HG03159 (cell line): Measurements from ENCODE around the gene PLCG1.
"Not testable (repeated sequence)": the region's sequence is repeated elsewhere in the genome, so short reads cannot be mapped to it uniquely, and the experiment has no call there.

Source experiments
- ATAC-seq: cut with Tn5 transposase; IDR thresholded peaks from one replicate; pipeline ENCODE4 v1.9.1; 2021; ENCODE audit warnings: mild to moderate bottlenecking, moderate library complexity; ENCODE audit not compliant: unreplicated experiment

The PLCG1 gene

GRCh38 chr20:41136680-41137613 lies at the start of gene PLCG1:
Gene PLCG1, plus strand, starts transcription at chr20:41137543. Its CDS starts 99 bp downstream, at chr20:41137642.
- peak; percentile 59 for ATAC-seq

- no peak for ATAC-seq
Observed at GRCh38 chr20:41087777-41088176, 49.6 kb upstream of the PLCG1 start.

DNA sequence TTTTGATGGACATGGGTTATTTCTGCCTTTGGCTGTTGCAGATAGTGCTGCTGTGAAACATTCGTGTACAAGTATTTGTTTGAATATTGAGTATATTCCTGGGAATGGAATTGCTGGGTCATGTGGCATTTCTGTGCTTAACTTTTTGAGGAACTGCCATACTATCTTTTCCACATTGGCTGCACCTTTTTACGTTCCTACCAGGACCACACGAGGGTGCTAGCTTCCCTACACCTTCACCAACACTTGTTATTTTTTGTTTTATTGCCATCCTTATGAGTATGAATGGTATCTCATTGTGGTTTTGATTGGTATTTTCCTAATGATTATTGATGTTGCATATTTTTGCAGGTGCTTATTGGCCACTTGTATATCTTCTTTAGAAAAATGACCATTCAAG lies 47.8 kb upstream of the PLCG1 start:
- no peak for ATAC-seq

GRCh38 chr20:41091927-41092326 lies 45.4 kb upstream of the PLCG1 start:
- no peak for ATAC-seq

GRCh38 chr20:41094353-41095055 lies 42.8 kb upstream of the PLCG1 start:
- no peak for ATAC-seq

DNA sequence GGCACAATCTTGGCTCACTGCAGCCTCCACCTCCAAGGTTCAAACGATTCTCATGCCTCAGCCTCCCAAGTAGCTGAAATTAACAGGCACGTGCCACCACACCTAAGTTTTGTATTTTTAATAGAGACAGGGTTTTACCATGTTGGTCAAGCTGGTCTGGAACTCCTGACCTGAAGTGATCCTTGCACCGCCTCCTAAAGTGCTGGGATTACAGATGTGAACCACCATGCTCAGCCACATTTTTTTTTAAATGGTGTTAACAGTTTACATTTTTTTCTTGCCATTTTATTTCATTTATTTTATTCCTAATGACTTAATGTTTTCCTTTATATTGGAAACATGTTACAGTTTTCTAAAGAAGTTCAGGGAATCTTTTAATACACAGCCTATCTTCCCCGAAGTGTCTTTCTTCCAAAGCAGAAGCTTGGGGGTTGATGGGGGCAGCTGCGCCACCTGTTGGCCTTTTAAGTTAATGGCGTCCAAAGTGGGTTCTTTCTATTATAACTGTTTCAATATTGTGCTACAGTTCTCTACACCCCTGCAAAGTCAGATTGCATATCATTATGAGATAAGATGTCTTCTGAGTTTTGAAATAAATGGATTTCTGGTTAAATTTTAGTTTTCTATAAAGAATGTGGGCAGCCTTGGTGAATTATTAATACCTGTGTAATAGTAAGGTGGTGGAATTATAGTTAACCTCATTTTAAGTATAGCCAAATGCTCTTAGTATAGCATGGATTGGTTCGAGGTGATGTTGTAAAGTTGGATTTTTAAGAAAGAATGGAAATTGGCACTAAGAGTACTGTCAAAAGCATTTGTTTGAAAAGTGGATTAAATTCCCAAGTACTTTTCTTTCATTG lies 42.0 kb upstream of the PLCG1 start:
- no peak for ATAC-seq

- no peak for ATAC-seq
Observed at GRCh38 chr20:41098703-41099250, 38.6 kb upstream of the PLCG1 start.

DNA sequence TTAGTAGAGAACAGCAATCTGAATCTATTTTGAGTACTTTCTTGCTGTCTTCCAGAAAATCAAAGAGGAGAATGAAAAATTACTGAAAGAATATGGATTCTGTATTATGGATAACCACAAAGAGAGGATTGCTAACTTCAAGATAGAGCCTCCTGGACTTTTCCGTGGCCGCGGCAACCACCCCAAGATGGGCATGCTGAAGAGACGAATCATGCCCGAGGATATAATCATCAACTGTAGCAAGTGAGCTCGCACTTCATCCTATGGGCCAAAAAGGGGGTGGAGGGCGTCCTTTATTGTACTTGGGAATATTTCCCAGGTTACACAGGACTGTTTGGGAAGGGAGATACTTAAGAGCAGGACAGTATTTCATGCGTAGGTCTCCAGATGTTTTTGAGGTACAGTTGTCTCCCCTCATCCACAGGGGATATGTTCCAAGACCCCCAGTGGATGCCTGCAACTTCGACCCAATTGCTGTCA lies 37.3 kb upstream of the PLCG1 start:
- no peak for ATAC-seq

GRCh38 chr20:41101660-41102059 lies 35.7 kb upstream of the PLCG1 start:
- ATAC-seq, result no peak

GRCh38 chr20:41108531-41108930 lies 28.8 kb upstream of the PLCG1 start:
- no peak for ATAC-seq

DNA sequence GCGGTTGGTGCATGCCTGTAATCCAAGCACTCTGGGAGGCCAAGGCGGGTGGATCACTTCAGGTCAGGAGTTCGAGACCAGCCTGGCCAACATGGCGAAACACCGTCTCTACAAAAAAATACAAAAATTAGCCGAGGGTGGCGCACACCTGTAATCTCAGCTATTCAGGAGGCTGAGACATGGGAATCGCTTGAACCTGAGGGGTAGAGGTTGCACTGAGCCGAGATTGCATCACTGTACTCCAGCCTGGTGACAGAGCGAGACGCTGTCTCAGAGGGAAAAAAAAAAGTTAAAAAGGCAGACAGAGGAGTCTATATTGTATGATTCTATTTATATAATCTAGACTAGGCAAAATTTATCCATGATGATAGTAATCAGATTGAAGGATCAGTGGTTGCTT lies 27.3 kb upstream of the PLCG1 start:
- no peak for ATAC-seq

GRCh38 chr20:41110930-41111577 lies 26.3 kb upstream of the PLCG1 start:
- no peak for ATAC-seq

DNA sequence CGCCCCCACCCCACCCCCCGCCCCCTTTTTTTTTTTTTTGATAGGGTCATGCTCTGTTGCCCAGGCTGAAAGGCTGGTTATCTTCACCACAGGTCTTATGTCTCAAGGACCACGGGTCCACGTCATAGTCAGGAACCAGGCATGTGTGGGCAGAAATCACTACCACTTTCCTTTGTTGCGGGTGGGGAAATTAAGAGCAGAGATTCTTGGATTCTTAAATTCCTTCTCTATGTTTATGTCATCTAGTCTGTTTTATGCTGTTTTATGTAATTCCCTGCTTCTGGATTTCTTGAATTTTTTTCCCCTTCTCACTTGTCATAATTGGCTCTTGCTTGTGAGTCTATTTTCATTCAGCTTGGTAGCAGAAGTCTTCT lies 25.8 kb upstream of the PLCG1 start:
- ATAC-seq, result no peak

- ATAC-seq, result no peak
Observed at GRCh38 chr20:41116282-41116956, 20.9 kb upstream of the PLCG1 start.

- ATAC-seq, result not testable (repeated sequence)
Observed at GRCh38 chr20:41118159-41118558, 19.2 kb upstream of the PLCG1 start.

DNA sequence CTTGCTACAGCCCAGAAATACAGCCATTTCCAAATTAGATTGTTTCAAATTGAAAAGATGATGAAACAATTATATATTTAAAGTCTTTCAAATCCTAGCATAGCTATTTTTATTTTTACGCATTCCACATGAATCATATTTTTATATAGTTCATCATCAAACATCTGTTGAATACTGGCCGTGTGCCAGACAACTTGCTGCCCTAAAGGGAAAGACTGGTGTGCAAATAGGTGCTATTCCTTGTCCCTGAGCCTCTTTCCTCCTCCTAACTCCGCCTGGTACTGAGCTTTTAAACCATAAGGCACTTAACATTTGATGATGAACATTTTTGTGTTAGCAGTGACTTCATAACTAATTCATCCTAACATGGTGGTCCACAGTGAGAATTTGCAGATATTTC lies 18.7 kb upstream of the PLCG1 start:
- no peak for ATAC-seq

GRCh38 chr20:41119614-41120561 lies 17.5 kb upstream of the PLCG1 start:
- no peak for ATAC-seq

DNA sequence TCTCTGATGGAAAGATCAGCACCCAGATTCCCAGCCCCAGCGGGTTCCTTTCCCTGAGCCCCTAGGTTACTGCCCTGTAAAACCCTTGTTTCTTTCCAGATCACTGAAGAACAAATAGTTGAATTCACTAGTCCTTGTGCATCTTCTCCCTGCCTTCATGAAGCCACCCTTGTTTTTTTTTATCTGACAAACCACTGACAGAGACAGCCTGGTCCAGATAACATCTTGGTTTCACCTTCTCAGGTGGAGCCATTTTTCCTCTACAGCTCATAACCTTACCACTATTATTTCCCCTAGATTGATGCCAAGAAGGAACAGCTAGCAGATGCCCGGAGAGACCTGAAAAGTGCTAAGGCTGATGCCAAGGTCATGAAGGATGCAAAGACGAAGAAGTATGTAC lies 15.9 kb upstream of the PLCG1 start:
- no peak for ATAC-seq

- ATAC-seq, result no peak
Observed at GRCh38 chr20:41123631-41124030, 13.7 kb upstream of the PLCG1 start.
